HepG2 (cell line): Measurements from ENCODE around the gene HYPK. TPM values are rescaled to one million over a fixed set of nuclear protein-coding genes. Genes with fewer than 3 reads are reported as not detected.

Experiments
- FLYWCH1 ChIP-seq: sonication (generic); formaldehyde crosslinking; IDR thresholded peaks from 2 replicates; pipeline ENCODE4 v1.8.1; 2023; ENCODE audit warnings: mild to moderate bottlenecking, missing genetic modification reagents
- GATAD2A ChIP-seq: IDR thresholded peaks from 2 replicates; pipeline ENCODE4 v1.6.1; 2016
- HDAC2 ChIP-seq: sonication (generic); formaldehyde crosslinking; IDR thresholded peaks from 2 replicates; pipeline ENCODE4 v1.4.0; 2020; ENCODE audit warnings: missing genetic modification reagents
- KLF13 ChIP-seq: sonication (generic); formaldehyde crosslinking; IDR thresholded peaks from 2 replicates; pipeline ENCODE4 v1.4.0; 2020; ENCODE audit warnings: mild to moderate bottlenecking, missing genetic modification reagents
- ZNF552 ChIP-seq: sonication (generic); formaldehyde crosslinking; IDR thresholded peaks from 2 replicates; pipeline ENCODE4 v1.9.0; 2022; ENCODE audit warnings: missing genetic modification reagents, mild to moderate bottlenecking, borderline replicate concordance
- polyA plus RNA-seq, 8 experiments: library from polyadenylated mRNA; depleted of rRNA in 3 of 8; stranded (reverse) in 7 of 8; unstranded in 1 of 8; fragments of >200 nt; fragmentation: Illumina TruSeq in 4 of 8; extraction: Trizol in 4 of 8; gene quantifications; 2 replicates each; pipeline versions ENCODE4 v1.2.1 to v1.2.3, GENCODE V29; 2011 to 2016; ENCODE audit warnings: low read depth in 4 of 8, missing spikeins in 1 of 8, mixed read lengths in 1 of 8; ENCODE audit not compliant: insufficient read depth in 1 of 8
- total RNA-seq, 5 experiments: library from RNA; depleted of rRNA; stranded (reverse); fragments of >200 nt; fragmentation: Illumina TruSeq; extraction: Trizol; gene quantifications; 2 replicates each; pipeline ENCODE4 v1.2.3, GENCODE V29; 2016; ENCODE audit warnings: low read depth in 1 of 5
- TF ChIP-seq, protein P1 (sequence below), 2 experiments: fragments of 450-650 bp in 1 of 2; sonication (generic) in 1 of 2; formaldehyde crosslinking in 1 of 2; IDR thresholded peaks; 2 replicates each; pipeline versions ENCODE4 v1.6.1 to v1.8.0; 2016 to 2022; ENCODE audit warnings: antibody characterized with exemption in 1 of 2, mild to moderate bottlenecking in 1 of 2, missing genetic modification reagents in 1 of 2
- TF ChIP-seq, protein P2 (sequence below): sonication (generic); formaldehyde crosslinking; IDR thresholded peaks from 2 replicates; pipeline ENCODE4 v1.4.0; 2020; ENCODE audit warnings: mild to moderate bottlenecking, missing genetic modification reagents
- TF ChIP-seq, protein P3 (sequence below), 2 experiments: sonication (generic) in 1 of 2; formaldehyde crosslinking in 1 of 2; IDR thresholded peaks; 2 replicates each; pipeline versions ENCODE4 v1.4.0 to v1.6.1; 2018 to 2020; ENCODE audit warnings: missing genetic modification reagents in 2 of 2, borderline replicate concordance in 1 of 2, low read depth in 1 of 2, mild to moderate bottlenecking in 1 of 2, missing biosample characterization in 1 of 2
- TF ChIP-seq, protein P4 (sequence below): sonication (generic); formaldehyde crosslinking; IDR thresholded peaks from 2 replicates; pipeline ENCODE4 v1.9.0; 2021; ENCODE audit warnings: missing genetic modification reagents, mild to moderate bottlenecking, borderline replicate concordance

The HYPK gene
- total and polyA plus RNA-seq, 2 of the 13 experiments (the other 11 are each of a cell fraction or from before 2014, with no cell fraction given) = 13.5 to 16.5 TPM

DNA sequence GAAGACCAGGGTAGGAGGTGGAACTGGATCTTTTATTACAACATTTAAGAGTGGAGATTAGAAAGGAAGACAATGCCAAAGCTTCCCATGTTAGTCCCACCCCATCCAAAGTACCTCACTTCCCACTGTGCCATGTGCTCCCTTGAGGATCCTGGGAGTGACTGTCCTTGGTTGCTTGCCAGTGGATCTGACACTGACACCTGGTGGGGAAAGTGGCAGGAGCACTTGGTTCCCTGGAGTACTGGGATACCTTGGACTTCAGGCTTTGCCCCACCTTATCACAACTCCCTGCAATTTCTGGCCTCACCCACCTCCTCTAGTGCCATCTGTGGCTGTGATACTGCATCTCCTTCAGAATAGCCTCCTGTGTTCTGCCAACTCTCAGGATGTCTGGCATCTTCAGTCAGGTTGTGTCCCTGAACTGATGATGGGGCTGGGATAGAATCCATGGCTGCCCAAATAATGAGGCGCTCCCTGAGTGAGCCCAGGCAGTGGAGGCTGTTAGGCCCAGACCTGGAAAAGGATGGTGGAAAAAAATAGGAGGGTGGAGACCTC lies 24.9 kb upstream of the HYPK start (continued):
- TF ChIP-seq, protein P1, sequence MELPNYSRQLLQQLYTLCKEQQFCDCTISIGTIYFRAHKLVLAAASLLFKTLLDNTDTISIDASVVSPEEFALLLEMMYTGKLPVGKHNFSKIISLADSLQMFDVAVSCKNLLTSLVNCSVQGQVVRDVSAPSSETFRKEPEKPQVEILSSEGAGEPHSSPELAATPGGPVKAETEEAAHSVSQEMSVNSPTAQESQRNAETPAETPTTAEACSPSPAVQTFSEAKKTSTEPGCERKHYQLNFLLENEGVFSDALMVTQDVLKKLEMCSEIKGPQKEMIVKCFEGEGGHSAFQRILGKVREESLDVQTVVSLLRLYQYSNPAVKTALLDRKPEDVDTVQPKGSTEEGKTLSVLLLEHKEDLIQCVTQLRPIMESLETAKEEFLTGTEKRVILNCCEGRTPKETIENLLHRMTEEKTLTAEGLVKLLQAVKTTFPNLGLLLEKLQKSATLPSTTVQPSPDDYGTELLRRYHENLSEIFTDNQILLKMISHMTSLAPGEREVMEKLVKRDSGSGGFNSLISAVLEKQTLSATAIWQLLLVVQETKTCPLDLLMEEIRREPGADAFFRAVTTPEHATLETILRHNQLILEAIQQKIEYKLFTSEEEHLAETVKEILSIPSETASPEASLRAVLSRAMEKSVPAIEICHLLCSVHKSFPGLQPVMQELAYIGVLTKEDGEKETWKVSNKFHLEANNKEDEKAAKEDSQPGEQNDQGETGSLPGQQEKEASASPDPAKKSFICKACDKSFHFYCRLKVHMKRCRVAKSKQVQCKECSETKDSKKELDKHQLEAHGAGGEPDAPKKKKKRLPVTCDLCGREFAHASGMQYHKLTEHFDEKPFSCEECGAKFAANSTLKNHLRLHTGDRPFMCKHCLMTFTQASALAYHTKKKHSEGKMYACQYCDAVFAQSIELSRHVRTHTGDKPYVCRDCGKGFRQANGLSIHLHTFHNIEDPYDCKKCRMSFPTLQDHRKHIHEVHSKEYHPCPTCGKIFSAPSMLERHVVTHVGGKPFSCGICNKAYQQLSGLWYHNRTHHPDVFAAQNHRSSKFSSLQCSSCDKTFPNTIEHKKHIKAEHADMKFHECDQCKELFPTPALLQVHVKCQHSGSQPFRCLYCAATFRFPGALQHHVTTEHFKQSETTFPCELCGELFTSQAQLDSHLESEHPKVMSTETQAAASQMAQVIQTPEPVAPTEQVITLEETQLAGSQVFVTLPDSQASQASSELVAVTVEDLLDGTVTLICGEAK (IDR thresholded peaks at IDR 0.05) = no peak
- TF ChIP-seq, protein P1 (CRISPR knock-in tag; IDR thresholded peaks at IDR 0.05) = no peak
- TF ChIP-seq FLYWCH1 (CRISPR knock-in tag) = no peak
- no peak for TF ChIP-seq KLF13 (CRISPR knock-in tag)
- TF ChIP-seq, protein P2, sequence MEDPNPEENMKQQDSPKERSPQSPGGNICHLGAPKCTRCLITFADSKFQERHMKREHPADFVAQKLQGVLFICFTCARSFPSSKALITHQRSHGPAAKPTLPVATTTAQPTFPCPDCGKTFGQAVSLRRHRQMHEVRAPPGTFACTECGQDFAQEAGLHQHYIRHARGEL = no peak
- TF ChIP-seq, protein P3, sequence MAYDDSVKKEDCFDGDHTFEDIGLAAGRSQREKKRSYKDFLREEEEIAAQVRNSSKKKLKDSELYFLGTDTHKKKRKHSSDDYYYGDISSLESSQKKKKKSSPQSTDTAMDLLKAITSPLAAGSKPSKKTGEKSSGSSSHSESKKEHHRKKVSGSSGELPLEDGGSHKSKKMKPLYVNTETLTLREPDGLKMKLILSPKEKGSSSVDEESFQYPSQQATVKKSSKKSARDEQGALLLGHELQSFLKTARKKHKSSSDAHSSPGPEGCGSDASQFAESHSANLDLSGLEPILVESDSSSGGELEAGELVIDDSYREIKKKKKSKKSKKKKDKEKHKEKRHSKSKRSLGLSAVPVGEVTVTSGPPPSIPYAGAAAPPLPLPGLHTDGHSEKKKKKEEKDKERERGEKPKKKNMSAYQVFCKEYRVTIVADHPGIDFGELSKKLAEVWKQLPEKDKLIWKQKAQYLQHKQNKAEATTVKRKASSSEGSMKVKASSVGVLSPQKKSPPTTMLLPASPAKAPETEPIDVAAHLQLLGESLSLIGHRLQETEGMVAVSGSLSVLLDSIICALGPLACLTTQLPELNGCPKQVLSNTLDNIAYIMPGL (CRISPR knock-in tag; IDR thresholded peaks at IDR 0.05; ENCODE audit: borderline replicate concordance in 1 of 2, low read depth in 1 of 2) = peak in 1 of 2 experiments; percentile 86; a peak in 2 of 4 replicates
- TF ChIP-seq GATAD2A = peak; percentile 37; the same call in 1 of the 2 replicates
- TF ChIP-seq HDAC2 (CRISPR knock-in tag) = peak; percentile 47; the same call in 1 of the 2 replicates
- TF ChIP-seq ZNF552 (CRISPR knock-in tag) = no peak
- TF ChIP-seq, protein P4, sequence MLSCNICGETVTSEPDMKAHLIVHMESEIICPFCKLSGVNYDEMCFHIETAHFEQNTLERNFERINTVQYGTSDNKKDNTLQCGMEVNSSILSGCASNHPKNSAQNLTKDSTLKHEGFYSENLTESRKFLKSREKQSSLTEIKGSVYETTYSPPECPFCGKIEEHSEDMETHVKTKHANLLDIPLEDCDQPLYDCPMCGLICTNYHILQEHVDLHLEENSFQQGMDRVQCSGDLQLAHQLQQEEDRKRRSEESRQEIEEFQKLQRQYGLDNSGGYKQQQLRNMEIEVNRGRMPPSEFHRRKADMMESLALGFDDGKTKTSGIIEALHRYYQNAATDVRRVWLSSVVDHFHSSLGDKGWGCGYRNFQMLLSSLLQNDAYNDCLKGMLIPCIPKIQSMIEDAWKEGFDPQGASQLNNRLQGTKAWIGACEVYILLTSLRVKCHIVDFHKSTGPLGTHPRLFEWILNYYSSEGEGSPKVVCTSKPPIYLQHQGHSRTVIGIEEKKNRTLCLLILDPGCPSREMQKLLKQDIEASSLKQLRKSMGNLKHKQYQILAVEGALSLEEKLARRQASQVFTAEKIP (CRISPR knock-in tag) = no peak
